HepG2 (cell line): ENCODE measurements around the gene ALX3.

Experiments
- CBX2 ChIP-seq, 2 experiments: fragments of 200-600 bp in 1 of 2; sonication (generic); formaldehyde crosslinking in 1 of 2; IDR thresholded peaks; 2 replicates each; pipeline versions ENCODE4 v1.7.0 to v1.8.1; 2018 to 2022; ENCODE audit warnings: low read depth in 2 of 2, low read length in 1 of 2, mild to moderate bottlenecking in 1 of 2, missing genetic modification reagents in 1 of 2
- CHD2 ChIP-seq: IDR thresholded peaks from 2 replicates; pipeline ENCODE4 v1.6.1; 2011; ENCODE audit warnings: low read depth, low read length, improper control_type of control experiment
- DPF2 ChIP-seq: sonication (generic); formaldehyde crosslinking; IDR thresholded peaks from 2 replicates; pipeline ENCODE4 v1.4.0; 2020; ENCODE audit warnings: mild to moderate bottlenecking, low read depth, missing genetic modification reagents, borderline replicate concordance
- JUN ChIP-seq: sonication (generic); formaldehyde crosslinking; IDR thresholded peaks from 2 replicates; pipeline ENCODE4 v1.4.0; 2020; ENCODE audit warnings: mild to moderate bottlenecking, missing genetic modification reagents
- MYC ChIP-seq: sonication (generic); formaldehyde crosslinking; IDR thresholded peaks from 2 replicates; pipeline ENCODE4 v1.9.0; 2021; ENCODE audit warnings: missing genetic modification reagents, borderline replicate concordance
- REPIN1 ChIP-seq: sonication (generic); formaldehyde crosslinking; IDR thresholded peaks from 2 replicates; pipeline ENCODE4 v1.8.0; 2022; ENCODE audit warnings: missing genetic modification reagents, low read depth, mild to moderate bottlenecking, borderline replicate concordance
- SALL1 ChIP-seq: sonication (generic); formaldehyde crosslinking; IDR thresholded peaks from 2 replicates; pipeline ENCODE4 v1.8.0; 2022; ENCODE audit warnings: mild to moderate bottlenecking, missing genetic modification reagents
- ZNF12 ChIP-seq: sonication (generic); formaldehyde crosslinking; IDR thresholded peaks from 2 replicates; pipeline ENCODE4 v1.5.0; 2020; ENCODE audit warnings: missing genetic modification reagents
- ZNF121 ChIP-seq: sonication (generic); formaldehyde crosslinking; IDR thresholded peaks from 2 replicates; pipeline ENCODE4 v1.5.0; 2020; ENCODE audit warnings: mild to moderate bottlenecking, missing genetic modification reagents
- ZNF850 ChIP-seq: sonication (generic); formaldehyde crosslinking; conservative IDR thresholded peaks from 2 replicates; pipeline ENCODE4 v1.9.0; 2021; ENCODE audit warnings: mild to moderate bottlenecking, missing genetic modification reagents
- TF ChIP-seq, protein P1 (sequence below): sonication (generic); formaldehyde crosslinking; IDR thresholded peaks from 2 replicates; pipeline ENCODE4 v1.4.0; 2020; ENCODE audit warnings: missing genetic modification reagents
- TF ChIP-seq, protein P2 (sequence below): sonication (generic); formaldehyde crosslinking; IDR thresholded peaks from 2 replicates; pipeline ENCODE4 v1.4.0; 2020; ENCODE audit warnings: mild to moderate bottlenecking, missing genetic modification reagents
- TF ChIP-seq, protein P3 (sequence below): sonication (generic); formaldehyde crosslinking; IDR thresholded peaks from 2 replicates; pipeline ENCODE4 v1.4.0; 2020; ENCODE audit warnings: missing genetic modification reagents, mild to moderate bottlenecking, borderline replicate concordance

GRCh38 chr1:110048240-110048639 lies 22.2 kb downstream of the ALX3 start:
- TF ChIP-seq SALL1 (CRISPR knock-in tag) (no peak), CHD2 (no peak), DPF2 (CRISPR knock-in tag) (no peak), CBX2 (IDR thresholded peaks at IDR 0.05; ENCODE audit: low read depth, low read length) (no peak), CBX2 (CRISPR knock-in tag; IDR thresholded peaks at IDR 0.05; ENCODE audit: low read depth) (no peak), MYC (CRISPR knock-in tag) (no peak), ZNF12 (no peak), ZNF850 (CRISPR knock-in tag) (no peak), REPIN1 (CRISPR knock-in tag) (no peak), ZNF121 (CRISPR knock-in tag) (no peak), JUN (no peak)
- TF ChIP-seq, protein P1, sequence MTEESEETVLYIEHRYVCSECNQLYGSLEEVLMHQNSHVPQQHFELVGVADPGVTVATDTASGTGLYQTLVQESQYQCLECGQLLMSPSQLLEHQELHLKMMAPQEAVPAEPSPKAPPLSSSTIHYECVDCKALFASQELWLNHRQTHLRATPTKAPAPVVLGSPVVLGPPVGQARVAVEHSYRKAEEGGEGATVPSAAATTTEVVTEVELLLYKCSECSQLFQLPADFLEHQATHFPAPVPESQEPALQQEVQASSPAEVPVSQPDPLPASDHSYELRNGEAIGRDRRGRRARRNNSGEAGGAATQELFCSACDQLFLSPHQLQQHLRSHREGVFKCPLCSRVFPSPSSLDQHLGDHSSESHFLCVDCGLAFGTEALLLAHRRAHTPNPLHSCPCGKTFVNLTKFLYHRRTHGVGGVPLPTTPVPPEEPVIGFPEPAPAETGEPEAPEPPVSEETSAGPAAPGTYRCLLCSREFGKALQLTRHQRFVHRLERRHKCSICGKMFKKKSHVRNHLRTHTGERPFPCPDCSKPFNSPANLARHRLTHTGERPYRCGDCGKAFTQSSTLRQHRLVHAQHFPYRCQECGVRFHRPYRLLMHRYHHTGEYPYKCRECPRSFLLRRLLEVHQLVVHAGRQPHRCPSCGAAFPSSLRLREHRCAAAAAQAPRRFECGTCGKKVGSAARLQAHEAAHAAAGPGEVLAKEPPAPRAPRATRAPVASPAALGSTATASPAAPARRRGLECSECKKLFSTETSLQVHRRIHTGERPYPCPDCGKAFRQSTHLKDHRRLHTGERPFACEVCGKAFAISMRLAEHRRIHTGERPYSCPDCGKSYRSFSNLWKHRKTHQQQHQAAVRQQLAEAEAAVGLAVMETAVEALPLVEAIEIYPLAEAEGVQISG (CRISPR knock-in tag) = no peak
- TF ChIP-seq, protein P2, sequence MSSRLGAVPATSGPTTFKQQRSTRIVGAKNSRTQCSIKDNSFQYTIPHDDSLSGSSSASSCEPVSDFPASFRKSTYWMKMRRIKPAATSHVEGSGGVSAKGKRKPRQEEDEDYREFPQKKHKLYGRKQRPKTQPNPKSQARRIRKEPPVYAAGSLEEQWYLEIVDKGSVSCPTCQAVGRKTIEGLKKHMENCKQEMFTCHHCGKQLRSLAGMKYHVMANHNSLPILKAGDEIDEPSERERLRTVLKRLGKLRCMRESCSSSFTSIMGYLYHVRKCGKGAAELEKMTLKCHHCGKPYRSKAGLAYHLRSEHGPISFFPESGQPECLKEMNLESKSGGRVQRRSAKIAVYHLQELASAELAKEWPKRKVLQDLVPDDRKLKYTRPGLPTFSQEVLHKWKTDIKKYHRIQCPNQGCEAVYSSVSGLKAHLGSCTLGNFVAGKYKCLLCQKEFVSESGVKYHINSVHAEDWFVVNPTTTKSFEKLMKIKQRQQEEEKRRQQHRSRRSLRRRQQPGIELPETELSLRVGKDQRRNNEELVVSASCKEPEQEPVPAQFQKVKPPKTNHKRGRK (CRISPR knock-in tag) = no peak
- TF ChIP-seq, protein P3, sequence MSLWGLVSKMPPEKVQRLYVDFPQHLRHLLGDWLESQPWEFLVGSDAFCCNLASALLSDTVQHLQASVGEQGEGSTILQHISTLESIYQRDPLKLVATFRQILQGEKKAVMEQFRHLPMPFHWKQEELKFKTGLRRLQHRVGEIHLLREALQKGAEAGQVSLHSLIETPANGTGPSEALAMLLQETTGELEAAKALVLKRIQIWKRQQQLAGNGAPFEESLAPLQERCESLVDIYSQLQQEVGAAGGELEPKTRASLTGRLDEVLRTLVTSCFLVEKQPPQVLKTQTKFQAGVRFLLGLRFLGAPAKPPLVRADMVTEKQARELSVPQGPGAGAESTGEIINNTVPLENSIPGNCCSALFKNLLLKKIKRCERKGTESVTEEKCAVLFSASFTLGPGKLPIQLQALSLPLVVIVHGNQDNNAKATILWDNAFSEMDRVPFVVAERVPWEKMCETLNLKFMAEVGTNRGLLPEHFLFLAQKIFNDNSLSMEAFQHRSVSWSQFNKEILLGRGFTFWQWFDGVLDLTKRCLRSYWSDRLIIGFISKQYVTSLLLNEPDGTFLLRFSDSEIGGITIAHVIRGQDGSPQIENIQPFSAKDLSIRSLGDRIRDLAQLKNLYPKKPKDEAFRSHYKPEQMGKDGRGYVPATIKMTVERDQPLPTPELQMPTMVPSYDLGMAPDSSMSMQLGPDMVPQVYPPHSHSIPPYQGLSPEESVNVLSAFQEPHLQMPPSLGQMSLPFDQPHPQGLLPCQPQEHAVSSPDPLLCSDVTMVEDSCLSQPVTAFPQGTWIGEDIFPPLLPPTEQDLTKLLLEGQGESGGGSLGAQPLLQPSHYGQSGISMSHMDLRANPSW = no peak
